Calu3 (cell line): ENCODE data around the gene ZFP92. TPM values are rescaled to one million over a fixed set of nuclear protein-coding genes. Genes with fewer than 3 reads are reported as not detected.

Experiments used
- BruUV-seq: library from RNA; stranded (reverse); fragments of 400-500 nt; replicated peaks from 2 replicates; lab custom pipeline; 2021; lab: Mats Ljungman, UMichigan
- CTCF ChIA-PET: fragments of 300-600 bp; sonication (Branson Sonifier 250); formaldehyde crosslinking; loops from one replicate; lab custom pipeline; 2022; ENCODE audit warnings: antibody characterized with exemption; lab: Charles Lee
- DNase-seq: peaks from one replicate; pipeline ENCODE4 v3.0.0; 2022
- H3K27ac Mint-ChIP-seq: one replicate; pipeline ENCODE4 v1.8.0; 2022; ENCODE audit warnings: mixed read lengths; ENCODE audit not compliant: unreplicated experiment
- H3K27me3 Mint-ChIP-seq: one replicate; pipeline ENCODE4 v1.8.0; 2022; ENCODE audit warnings: mixed read lengths; ENCODE audit not compliant: unreplicated experiment
- H3K36me3 Mint-ChIP-seq: one replicate; pipeline ENCODE4 v1.8.0; 2022; ENCODE audit warnings: mild to moderate bottlenecking, moderate library complexity, mixed read lengths; ENCODE audit not compliant: insufficient read depth, unreplicated experiment
- H3K4me1 Mint-ChIP-seq: one replicate; pipeline ENCODE4 v1.8.0; 2022; ENCODE audit warnings: mild to moderate bottlenecking, low read depth, mixed read lengths; ENCODE audit not compliant: unreplicated experiment
- H3K4me3 Mint-ChIP-seq: one replicate; pipeline ENCODE4 v1.8.0; 2022; ENCODE audit warnings: mild to moderate bottlenecking, low read depth, moderate library complexity, mixed read lengths; ENCODE audit not compliant: unreplicated experiment
- H3K9me3 Mint-ChIP-seq: one replicate; pipeline ENCODE4 v1.8.0; 2022; ENCODE audit warnings: low read depth, mixed read lengths; ENCODE audit not compliant: unreplicated experiment
- CTCF ChIP-seq: fragments of 200-600 bp; IDR thresholded peaks from one replicate; pipeline ENCODE4 v1.8.0; 2022; ENCODE audit warnings: antibody characterized with exemption; ENCODE audit not compliant: unreplicated experiment
- intact Hi-C: fragments of 100-400 bp; cut with micrococcal nuclease; formaldehyde crosslinking; loops from one replicate; pipeline ENCODE4 v1.10.0; 2022; ENCODE audit not compliant: unreplicated experiment
- total RNA-seq: library from RNA; stranded (reverse); gene quantifications from 2 replicates; pipeline ENCODE4 v1.2.3, GENCODE V29; 2022

The ZFP92 gene
- total RNA-seq, 1 experiment from 2014 or later: 0.19 TPM

DNA sequence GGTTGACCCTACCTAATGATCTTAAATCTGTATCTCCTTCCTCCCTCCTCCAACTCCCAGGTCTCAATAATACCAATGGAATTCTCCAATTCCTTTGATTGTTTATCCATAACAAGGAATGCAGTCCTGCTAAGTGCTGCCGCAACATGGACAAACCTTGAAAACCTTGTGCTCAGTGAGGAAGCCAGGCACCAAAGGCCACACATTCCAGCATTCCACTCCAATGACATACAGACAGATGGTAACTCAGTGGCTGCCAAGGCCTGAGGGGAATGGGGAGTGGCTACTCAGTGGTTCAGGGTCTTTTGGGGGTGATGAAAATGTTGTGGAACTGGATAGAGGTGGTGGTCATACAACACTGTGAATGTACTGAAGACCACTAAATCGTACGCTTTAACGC is 48.7 kb downstream of the ZFP92 start:
- DNase-seq: no peak
- no TSS peak for BruUV-seq
- Mint-ChIP-seq H3K4me3 (no peak overlapping the region), H3K27ac (no peak overlapping the region), H3K9me3 (no peaks in the 10 kb centered on the region), H3K36me3 (peaks cover 16% of the 10 kb centered on the region), H3K4me1 (no peaks in the 10 kb centered on the region), H3K27me3 (no peaks in the 10 kb centered on the region)
- intact Hi-C loops: no loop called here
- no peak for TF ChIP-seq CTCF
- CTCF ChIA-PET: interaction anchor here (1.2 kb wide), 1 partner anchor 427 kb away, joined by 4 read pairs; no protein-coding TSS in a partner anchor

DNA sequence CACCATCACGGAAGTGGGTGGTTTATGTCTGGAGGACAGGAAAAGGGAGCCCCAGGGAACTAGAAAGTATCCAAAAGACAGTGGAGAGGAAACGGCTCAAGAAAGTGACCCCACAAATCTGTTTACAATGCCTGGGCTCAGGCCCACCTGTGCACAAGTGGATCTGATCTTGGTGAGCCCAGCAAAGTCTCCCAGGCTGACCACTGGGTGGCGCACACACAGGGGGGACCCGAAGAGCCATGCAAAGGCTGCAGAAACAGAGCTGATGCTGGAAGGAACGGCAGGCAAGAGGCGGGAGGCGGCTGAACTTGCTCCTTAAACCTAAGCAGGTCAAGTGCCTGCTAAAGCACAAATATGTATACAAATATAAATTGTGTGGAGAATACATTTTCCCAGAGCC is 49.6 kb downstream of the ZFP92 start:
- peak; percentile 69 for TF ChIP-seq CTCF
- intact Hi-C loops: no loop called here
- DNase-seq: peak; percentile 65
- Mint-ChIP-seq H3K36me3 (peaks cover 16% of the 10 kb centered on the region), H3K9me3 (no peaks in the 10 kb centered on the region), H3K27ac (no peak overlapping the region), H3K4me3 (no peak overlapping the region), H3K4me1 (no peaks in the 10 kb centered on the region), H3K27me3 (no peaks in the 10 kb centered on the region)
- no TSS peak for BruUV-seq
- CTCF ChIA-PET: interaction anchor here (0.6 to 1.6 kb wide), 5 partner anchors 10 to 428 kb away, joined by 3 to 9 read pairs (median 4); partner anchors contain the start of gene HAUS7

Other genes with a start within 250 kb of the ZFP92 start
- not detected in 2 replicates for gene MAGEA1, start 232.2 kb upstream of the ZFP92 start, total RNA-seq
- gene PNMA6F, start 89.7 kb upstream of the ZFP92 start, total RNA-seq: not detected in 2 replicates
- 6.6 and 7.4 TPM in 2 replicates for gene ZNF275, start 77.3 kb upstream of the ZFP92 start, total RNA-seq
- gene PNMA6E, start 10.1 kb upstream of the ZFP92 start, total RNA-seq: not detected in 2 replicates
- 2.0 and 2.2 TPM in 2 replicates for gene TREX2, start 34.6 kb downstream of the ZFP92 start, total RNA-seq
- gene HAUS7, start 59.1 kb downstream of the ZFP92 start, total RNA-seq: 38.6 and 40.7 TPM in 2 replicates
- not detected in 2 replicates for gene BGN, start 83.5 kb downstream of the ZFP92 start, total RNA-seq
- gene ATP2B3, start 106.2 kb downstream of the ZFP92 start, total RNA-seq: not detected in 2 replicates
- 17.8 and 18.9 TPM in 2 replicates for gene CCNQ, start 187.7 kb downstream of the ZFP92 start, total RNA-seq
- 0.19 and 0.27 TPM in 2 replicates for gene DUSP9, start 235.7 kb downstream of the ZFP92 start, total RNA-seq